Stomach (tissue), 9 donors: Measurements from ENCODE around the gene SORCS2. TPM values are rescaled to one million over a fixed set of nuclear protein-coding genes. Genes with fewer than 3 reads are reported as not detected.

Experiments
- DNase-seq, 2 donors: peaks; one replicate each; pipeline versions ENCODE4 v3.0.0 to v3.0.0-alpha.2; 2013 to 2019
- H3K27ac ChIP-seq, 5 donors: fragments of 200-600 bp in 4 of 5; sonication (generic) in 4 of 5; one replicate each; pipeline ENCODE4 v1.5.1; 2013 to 2019; ENCODE audit warnings: mild to moderate bottlenecking in 1 of 5, moderate library complexity in 1 of 5
- H3K27me3 ChIP-seq, 3 donors: fragments of 200-600 bp; sonication (generic); one replicate each; pipeline ENCODE4 v1.5.1; 2017 to 2019; ENCODE audit warnings: mixed run types in 1 of 3
- H3K36me3 ChIP-seq, 4 donors: fragments of 200-600 bp; sonication (generic); 1 replicate in 3 of 4; 2 replicates in 1 of 4; pipeline ENCODE4 v1.5.1; 2016 to 2019
- H3K4me1 ChIP-seq, 4 donors: fragments of 200-600 bp; sonication (generic); one replicate each; pipeline ENCODE4 v1.5.1; 2016 to 2019
- H3K4me3 ChIP-seq, 4 donors: fragments of 200-600 bp; sonication (generic) in 3 of 4; one replicate each; pipeline ENCODE4 v1.5.1; 2016 to 2019; ENCODE audit warnings: mild to moderate bottlenecking in 1 of 4
- H3K9me3 ChIP-seq, 4 donors: fragments of 200-600 bp; sonication (generic); one replicate each; pipeline ENCODE4 v1.5.1; 2016 to 2019
- EP300 ChIP-seq: sonication (generic); formaldehyde crosslinking; IDR thresholded peaks from one replicate; pipeline ENCODE4 v1.6.1; 2017; ENCODE audit warnings: antibody characterized with exemption
- POLR2A ChIP-seq, 4 donors: fragments of 450-650 bp; IDR thresholded peaks; one replicate each; pipeline ENCODE4 v1.6.1; 2016; ENCODE audit warnings: antibody characterized with exemption in 4 of 4, control low read depth in 2 of 4, mild to moderate bottlenecking in 1 of 4, moderate library complexity in 1 of 4
- POLR2AphosphoS5 ChIP-seq, 3 donors: sonication (generic); formaldehyde crosslinking; IDR thresholded peaks; one replicate each; pipeline ENCODE4 v1.6.1; 2016; ENCODE audit warnings: antibody characterized with exemption in 3 of 3
- WGBS, 5 donors: extraction: QIAGEN DNeasy Blood & Tissue Kit in 3 of 5; methylation state at CpG; one replicate each; pipeline versions ENCODE4 v1.1.5 to v1.1.7; 2013 to 2018; 5-methylcytosine and 5-hydroxymethylcytosine counted together
- intact Hi-C: fragments of 100-400 bp; cut with DNase I; formaldehyde crosslinking; loops from one replicate; pipeline ENCODE4 v1.15.1; 2023; ENCODE audit warnings: low total_unique reads
- polyA plus RNA-seq, 3 donors: library from polyadenylated mRNA; stranded (reverse); fragments of 200-250 nt; gene quantifications; one replicate each; pipeline ENCODE4 v1.2.3, GENCODE V29; 2013
- total RNA-seq, 5 donors: library from RNA; depleted of rRNA; stranded (reverse); fragments of >200 nt; gene quantifications; one replicate each; pipeline versions ENCODE4 v1.1.0 to v1.2.3, GENCODE V29; 2014 to 2016
- TF ChIP-seq, protein P1 (sequence below), 7 experiments: fragments of 450-650 bp in 4 of 7; fragments of 200-600 bp in 3 of 7; sonication (generic) in 3 of 7; IDR thresholded peaks; one replicate each; pipeline ENCODE4 v1.5.1; 2016 to 2019; ENCODE audit warnings: antibody characterized with exemption in 7 of 7, control low read depth in 2 of 7, mild to moderate bottlenecking in 1 of 7
- donor health status: healthy with polysubstance abuse.
- donor health status: Bipolar disorder and iron deficiency.
- donor health status: healthy.

Gene SORCS2
- total and polyA plus RNA-seq, 8 donors = under 0.01 to 13.0 (median 0.50) TPM; not detected in 1

DNA sequence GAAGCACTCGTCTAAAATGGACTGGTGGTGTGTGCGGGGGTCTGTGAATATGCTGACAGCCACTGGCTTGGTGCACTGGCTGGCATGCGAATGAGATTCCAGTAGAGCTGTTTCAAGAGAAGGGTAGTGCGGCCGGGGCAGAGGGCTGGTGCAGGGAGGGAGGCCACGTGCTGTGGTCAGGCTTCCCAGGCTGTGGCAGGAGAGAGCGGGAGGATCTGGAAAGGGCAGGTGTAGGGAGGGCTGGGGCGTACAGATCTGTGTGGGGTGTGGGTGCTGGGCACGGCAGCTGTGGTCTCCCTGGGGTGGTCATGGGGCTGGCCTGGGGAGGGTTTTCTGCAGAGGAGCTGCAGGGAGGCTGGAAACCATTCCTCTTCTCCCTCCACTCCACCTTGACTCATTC is 30.2 kb downstream of the SORCS2 start:
- H3K27me3 ChIP-seq = no peaks in the 10 kb centered on the region
- no peak for DNase-seq
- TF ChIP-seq POLR2A (IDR thresholded peaks at IDR 0.05) = no peak
- TF ChIP-seq EP300 = no peak
- TF ChIP-seq, protein P1, sequence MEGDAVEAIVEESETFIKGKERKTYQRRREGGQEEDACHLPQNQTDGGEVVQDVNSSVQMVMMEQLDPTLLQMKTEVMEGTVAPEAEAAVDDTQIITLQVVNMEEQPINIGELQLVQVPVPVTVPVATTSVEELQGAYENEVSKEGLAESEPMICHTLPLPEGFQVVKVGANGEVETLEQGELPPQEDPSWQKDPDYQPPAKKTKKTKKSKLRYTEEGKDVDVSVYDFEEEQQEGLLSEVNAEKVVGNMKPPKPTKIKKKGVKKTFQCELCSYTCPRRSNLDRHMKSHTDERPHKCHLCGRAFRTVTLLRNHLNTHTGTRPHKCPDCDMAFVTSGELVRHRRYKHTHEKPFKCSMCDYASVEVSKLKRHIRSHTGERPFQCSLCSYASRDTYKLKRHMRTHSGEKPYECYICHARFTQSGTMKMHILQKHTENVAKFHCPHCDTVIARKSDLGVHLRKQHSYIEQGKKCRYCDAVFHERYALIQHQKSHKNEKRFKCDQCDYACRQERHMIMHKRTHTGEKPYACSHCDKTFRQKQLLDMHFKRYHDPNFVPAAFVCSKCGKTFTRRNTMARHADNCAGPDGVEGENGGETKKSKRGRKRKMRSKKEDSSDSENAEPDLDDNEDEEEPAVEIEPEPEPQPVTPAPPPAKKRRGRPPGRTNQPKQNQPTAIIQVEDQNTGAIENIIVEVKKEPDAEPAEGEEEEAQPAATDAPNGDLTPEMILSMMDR (IDR thresholded peaks at IDR 0.05) = no peak
- TF ChIP-seq POLR2AphosphoS5 (IDR thresholded peaks at IDR 0.05) = no peak
- H3K9me3 ChIP-seq = no peaks in the 10 kb centered on the region
- peaks cover 0 to 8% (median 4%) of the 10 kb centered on the region in 4 donors for H3K4me1 ChIP-seq
- WGBS, 5 donors = 84 to 92% (median 88%) methylated on average over 8 to 9 of the region's 9 CpGs
- H3K27ac ChIP-seq = no peak overlapping the region
- no peak overlapping the region for H3K4me3 ChIP-seq
- intact Hi-C loops = no loop called here
- H3K36me3 ChIP-seq = no peaks in the 10 kb centered on the region

DNA sequence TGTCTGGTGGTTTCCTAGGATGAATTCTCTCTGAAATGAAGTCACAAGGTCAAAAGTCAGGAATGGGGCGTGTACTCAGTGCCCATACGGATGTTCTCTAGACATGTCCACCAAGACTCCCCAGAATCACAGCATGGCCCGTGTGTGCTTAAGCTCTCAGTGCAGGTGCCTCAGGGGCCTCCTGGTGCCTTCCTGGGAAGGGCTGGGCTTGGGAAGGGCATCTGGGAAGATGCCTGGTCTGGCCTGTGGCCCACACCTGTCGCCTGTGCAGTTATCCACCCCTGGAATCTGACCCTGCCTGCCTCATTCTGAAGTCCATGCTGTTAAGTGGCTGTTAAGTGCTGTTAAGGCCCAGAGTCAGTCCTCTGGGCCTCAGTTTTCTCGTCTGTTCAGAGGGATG is 31.2 kb downstream of the SORCS2 start:
- Histone ChIP-seq H3K27ac (no peak overlapping the region), H3K36me3 (no peaks in the 10 kb centered on the region), H3K27me3 (no peaks in the 10 kb centered on the region), H3K9me3 (no peaks in the 10 kb centered on the region), H3K4me3 (no peak overlapping the region), H3K4me1 (no peaks in the 10 kb centered on the region)
- no peak for DNase-seq
- 56 to 71% (median 63%) methylated on average over 3 to 5 of the region's 5 CpGs for WGBS, 5 donors
- no peak for TF ChIP-seq EP300
- no peak for TF ChIP-seq POLR2AphosphoS5 (IDR thresholded peaks at IDR 0.05)
- intact Hi-C loops = no loop called here

DNA sequence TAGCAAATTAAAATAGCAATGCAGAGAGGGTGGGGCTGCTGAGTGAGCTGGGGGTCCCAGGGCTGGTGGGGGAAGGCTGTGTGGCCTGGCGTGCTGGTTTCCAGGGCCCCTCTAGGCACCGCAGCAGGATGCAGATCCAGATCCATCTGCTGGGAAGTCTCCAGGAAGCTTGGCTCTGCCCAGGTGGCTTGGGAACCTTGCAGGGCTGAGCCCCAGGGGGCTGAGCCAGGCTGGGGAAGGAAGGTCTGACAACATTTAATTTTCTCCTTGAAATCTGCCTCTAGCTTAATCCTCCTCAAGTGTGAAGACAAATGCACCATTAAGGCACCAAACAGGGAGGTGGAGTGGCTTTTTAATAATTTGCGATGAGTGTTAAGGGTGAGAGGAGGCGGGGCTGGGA is 31.7 kb downstream of the SORCS2 start:
- H3K36me3 ChIP-seq = no peaks in the 10 kb centered on the region
- intact Hi-C loops = no loop called here
- no peak overlapping the region for H3K4me3 ChIP-seq
- WGBS, 5 donors = 70 to 98% (median 91%) methylated on average over 4 of the region's 4 CpGs
- no peak overlapping the region for H3K27ac ChIP-seq
- H3K4me1 ChIP-seq = no peaks in the 10 kb centered on the region
- H3K9me3 ChIP-seq = no peaks in the 10 kb centered on the region
- TF ChIP-seq, protein P1 (IDR thresholded peaks at IDR 0.05) = no peak
- TF ChIP-seq EP300 (no peak), POLR2AphosphoS5 (IDR thresholded peaks at IDR 0.05) (no peak), POLR2A (IDR thresholded peaks at IDR 0.05) (no peak)
- H3K27me3 ChIP-seq = no peaks in the 10 kb centered on the region
- DNase-seq = no peak

DNA sequence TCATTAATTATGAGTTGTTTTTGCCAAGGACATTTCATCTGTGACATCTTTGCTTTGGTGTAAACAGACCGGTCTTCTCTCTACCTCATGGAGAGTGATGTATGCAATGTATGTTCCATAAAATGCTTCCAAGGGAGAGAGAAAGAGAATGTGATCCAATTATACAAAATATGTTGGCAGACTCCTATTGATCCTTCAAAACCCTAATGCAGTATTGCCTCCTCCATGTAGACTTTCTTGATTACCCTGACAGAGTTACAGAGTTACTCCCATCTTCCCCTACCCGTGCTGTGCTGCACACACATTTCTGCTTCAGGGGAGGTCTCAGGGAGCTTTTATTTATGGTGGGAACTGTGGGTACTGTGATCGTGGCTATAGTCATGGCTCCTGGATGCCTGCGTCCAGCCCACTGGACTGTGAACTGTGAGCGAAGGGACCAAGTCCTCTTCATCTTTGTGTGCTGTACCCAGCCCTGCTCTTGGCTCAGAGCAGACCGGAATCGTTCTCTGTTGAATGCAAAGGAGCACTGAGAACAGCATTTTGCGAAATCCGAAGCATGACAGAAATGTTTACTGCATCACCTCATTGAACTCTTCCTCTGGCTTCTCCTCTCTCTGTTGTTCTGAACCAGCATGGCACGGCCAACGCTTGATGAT is 32.7 kb downstream of the SORCS2 start:
- Histone ChIP-seq H3K27ac (no peak overlapping the region), H3K36me3 (no peaks in the 10 kb centered on the region), H3K4me3 (no peak overlapping the region), H3K27me3 (no peaks in the 10 kb centered on the region), H3K4me1 (no peaks in the 10 kb centered on the region), H3K9me3 (no peaks in the 10 kb centered on the region)
- no peak for DNase-seq
- intact Hi-C loops = no loop called here
- 93 to 96% (median 94%) methylated on average over 11 of the region's 11 CpGs for WGBS, 5 donors
- TF ChIP-seq EP300 (no peak), POLR2A (IDR thresholded peaks at IDR 0.05) (no peak), POLR2AphosphoS5 (IDR thresholded peaks at IDR 0.05) (no peak)
- TF ChIP-seq, protein P1 (IDR thresholded peaks at IDR 0.05) = no peak

DNA sequence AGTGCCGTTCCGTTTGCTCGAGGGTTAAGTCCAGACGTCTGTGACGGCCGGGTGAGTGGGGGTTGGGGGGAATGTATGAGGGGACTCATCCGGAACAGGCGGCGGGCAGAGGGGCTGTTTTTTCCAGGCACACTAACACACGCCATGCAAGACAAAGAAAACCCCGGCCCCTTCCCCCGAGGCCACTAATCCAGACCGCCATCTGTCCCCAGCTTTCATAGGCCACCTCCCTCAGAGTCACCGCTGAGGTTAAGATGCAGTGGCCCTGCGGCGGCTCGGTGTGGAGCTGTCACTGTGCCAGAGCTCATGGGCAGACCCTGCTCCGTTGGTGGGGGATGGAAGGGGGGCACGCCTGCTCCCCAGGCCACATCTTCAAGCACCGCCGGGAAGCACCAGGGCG is 34.1 kb downstream of the SORCS2 start:
- TF ChIP-seq, protein P1 (IDR thresholded peaks at IDR 0.05) = no peak
- no peak for TF ChIP-seq EP300
- TF ChIP-seq POLR2A (IDR thresholded peaks at IDR 0.05) = no peak
- no peak for TF ChIP-seq POLR2AphosphoS5 (IDR thresholded peaks at IDR 0.05)
- DNase-seq = peak in 1 of 2 donors; percentile 26
- no peak overlapping the region for H3K27ac ChIP-seq
- 56 to 66% (median 61%) methylated on average over 16 to 22 of the region's 22 CpGs for WGBS, 5 donors
- H3K27me3 ChIP-seq = no peaks in the 10 kb centered on the region
- H3K4me1 ChIP-seq = no peaks in the 10 kb centered on the region
- intact Hi-C loops = no loop called here
- no peaks in the 10 kb centered on the region for H3K36me3 ChIP-seq
- H3K4me3 ChIP-seq = no peak overlapping the region
- no peaks in the 10 kb centered on the region for H3K9me3 ChIP-seq
